Body of pancreas (tissue), 4 donors: Measurements from ENCODE around the gene SNF8.

ENCODE experiments used
- CTCF ChIP-seq, 7 experiments: fragments of 450-650 bp in 4 of 7; fragments of 200-600 bp in 3 of 7; sonication (generic) in 3 of 7; IDR thresholded peaks; one replicate each; pipeline ENCODE4 v1.5.1; 2016 to 2019; ENCODE audit warnings: antibody characterized with exemption in 7 of 7
- POLR2A ChIP-seq, 3 donors: fragments of 450-650 bp; IDR thresholded peaks; one replicate each; pipeline ENCODE4 v1.6.1; 2016; ENCODE audit warnings: antibody characterized with exemption in 3 of 3, mild to moderate bottlenecking in 2 of 3

DNA sequence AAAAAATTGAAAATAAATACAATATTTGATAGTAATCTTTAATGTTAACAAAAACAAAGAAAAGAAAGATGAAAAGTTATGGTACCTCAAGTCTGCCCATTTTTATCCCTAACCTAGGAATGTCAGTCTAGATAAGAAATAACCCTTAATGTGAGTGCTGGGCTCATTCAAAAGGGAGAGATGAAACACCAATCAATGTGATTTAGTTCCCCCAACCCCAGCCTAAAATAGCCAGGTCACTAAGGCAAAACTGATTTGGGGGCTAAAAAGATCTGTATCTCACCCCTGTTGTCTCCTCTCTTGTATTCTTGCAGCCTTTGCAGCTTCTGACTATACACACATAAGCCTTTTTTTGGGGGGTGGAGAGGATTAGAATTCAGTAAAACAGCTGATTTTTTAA, 49.3 kb upstream of the SNF8 start:
- no peak for TF ChIP-seq CTCF (IDR thresholded peaks at IDR 0.05)
- no peak for TF ChIP-seq POLR2A (IDR thresholded peaks at IDR 0.05)
